CD4-positive, alpha-beta T cell treated with Interleukin-4 for 4 hours (primary cell): ENCODE results near the gene AVP.

ENCODE experiments used
- DNase-seq: peaks from one replicate; pipeline ENCODE4 v3.0.0-alpha.2; 2020

The AVP gene

DNA sequence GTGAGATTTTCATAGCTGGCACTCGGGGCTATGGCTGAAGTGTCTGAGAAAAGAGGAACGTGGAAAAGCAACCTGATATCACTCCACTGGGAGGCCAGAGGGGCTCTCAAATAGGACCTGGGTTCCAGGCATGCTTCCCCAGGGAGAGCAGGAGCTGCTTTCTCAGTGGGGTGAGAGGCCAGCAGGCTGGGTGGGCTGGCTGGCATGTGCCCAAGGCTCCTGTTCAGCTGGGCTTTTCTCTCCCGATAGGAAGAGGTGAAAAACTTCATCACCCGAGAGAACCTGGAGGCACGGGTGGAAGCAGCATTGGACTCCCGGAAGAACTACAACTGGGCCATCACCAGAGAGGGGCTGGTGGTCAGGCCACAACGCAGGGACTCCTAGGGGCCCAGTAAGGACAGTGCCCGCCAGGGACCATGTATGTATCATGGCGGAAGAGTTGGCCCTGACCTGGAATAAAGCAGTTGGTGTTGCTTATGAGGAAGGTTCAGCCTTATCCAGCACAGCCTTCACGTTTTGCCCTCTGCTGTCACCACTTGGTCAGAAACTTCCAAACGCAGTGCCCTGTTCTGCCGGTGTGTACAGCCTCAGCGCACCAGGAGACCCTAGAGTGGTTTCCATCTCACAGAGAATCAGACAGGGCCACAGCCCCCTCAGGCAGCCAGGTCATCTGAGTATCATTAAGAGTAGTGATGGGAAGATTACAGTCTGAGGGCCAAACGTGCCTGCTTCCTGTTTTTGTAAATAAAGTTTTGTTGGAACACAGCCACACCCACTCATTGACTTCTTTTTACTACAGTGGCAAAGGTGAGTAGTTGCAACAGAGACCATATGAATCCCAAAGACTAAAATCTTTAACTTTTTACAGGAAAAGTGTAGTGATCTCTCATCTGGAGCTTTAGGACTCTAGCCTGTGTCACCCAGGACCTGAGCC is 36.8 kb downstream of the AVP start:
- DNase-seq, result no peak

DNA sequence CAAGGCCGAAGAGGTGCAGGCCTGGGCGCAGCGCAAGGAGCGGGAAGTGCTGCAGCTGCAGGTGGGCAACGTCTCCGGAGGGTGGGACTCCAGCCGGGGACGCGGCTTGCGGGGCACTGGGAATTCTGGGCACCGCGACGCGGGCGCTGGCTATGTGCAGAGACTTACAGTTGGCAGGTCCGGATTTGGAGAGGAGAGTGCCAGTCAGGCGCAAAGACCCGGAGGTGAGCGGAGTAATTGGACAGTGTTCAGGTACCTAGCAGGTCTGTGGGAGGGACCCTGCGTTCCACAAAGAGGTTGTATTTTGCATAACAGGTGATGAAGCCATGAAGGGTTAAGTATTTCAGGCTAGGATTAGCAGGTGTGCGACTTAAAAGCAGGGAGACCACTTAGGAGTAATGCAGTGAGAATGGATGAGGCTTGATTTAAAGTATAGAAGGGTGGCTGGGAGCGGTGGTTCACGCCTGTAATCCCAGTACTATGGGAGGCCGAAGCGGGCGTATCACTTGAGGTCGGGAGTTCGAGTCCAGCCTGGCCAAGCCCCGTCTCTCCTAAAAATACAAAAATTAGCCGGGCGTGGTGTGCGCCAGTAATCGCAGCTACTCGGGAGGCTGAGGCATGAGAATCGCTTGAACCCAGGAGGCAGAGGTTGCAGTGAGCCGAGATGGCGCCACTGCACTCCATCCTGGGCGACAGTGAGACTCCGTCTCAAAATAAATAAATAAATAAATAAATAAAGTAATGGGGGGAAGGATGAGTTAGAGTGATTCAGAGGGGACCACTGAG is 37.7 kb downstream of the AVP start:
- no peak for DNase-seq

- peak; percentile 71 for DNase-seq
Measured at GRCh38 chr20:3045816-3046676, 38.5 kb downstream of the AVP start, which contains the start of gene MRPS26. MRPS26 (plus strand) TSS chr20:3046052; CDS start chr20:3046069, 17 bp downstream.

GRCh38 chr20:3045042-3045815 is 39.3 kb downstream of the AVP start:
- peak; percentile 43 for DNase-seq

DNA sequence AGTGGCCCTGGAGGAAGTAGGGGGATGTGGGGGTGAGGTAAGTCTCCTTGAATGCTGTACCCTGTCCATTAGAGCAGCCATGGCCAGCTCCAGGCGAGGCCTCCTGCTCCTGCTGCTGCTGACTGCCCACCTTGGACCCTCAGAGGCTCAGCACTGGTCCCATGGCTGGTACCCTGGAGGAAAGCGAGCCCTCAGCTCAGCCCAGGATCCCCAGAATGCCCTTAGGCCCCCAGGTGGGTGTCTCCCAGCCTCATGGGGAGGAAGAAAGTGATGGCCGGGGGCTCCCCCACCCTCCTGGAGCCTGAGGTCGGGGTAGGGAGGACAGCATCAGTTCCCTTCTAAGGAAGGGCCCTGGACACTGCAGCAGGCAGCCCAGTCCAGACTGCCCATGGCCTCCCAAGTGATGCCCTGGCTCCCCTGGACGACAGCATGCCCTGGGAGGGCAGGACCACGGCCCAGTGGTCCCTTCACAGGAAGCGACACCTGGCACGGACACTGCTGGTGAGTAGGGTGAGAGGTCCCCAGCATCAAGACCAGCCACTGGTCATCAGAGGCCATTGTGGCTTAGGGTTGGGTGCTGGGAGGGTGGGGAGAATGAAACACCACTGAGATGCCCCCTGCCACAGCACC is 40.1 kb downstream of the AVP start:
- no peak for DNase-seq

GRCh38 chr20:3043322-3043721 is 41.2 kb downstream of the AVP start, which contains the start of gene GNRH2:
GNRH2 (plus strand) TSS chr20:3043622; CDS start chr20:3044415, 793 bp downstream.
- no peak for DNase-seq

DNA sequence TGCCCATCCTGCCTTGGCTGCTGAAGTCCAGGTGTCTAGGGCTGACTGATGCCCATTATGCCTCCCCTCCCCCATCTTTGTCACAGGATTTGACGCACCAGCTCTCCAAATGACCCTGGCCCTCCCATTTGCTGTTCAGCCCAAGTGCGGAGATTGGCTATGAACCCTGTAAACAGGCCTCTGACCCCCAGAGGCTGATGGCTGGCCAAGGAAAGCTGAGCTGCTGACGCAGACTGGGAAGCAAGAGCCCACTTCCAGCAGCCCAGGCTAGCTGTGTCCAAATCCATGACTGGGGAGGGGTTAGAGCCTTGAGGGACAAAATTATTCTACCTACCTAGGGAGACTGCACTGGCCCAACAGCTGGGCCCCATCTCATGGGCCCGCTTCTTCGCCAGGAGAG is 41.9 kb downstream of the AVP start:
- no peak for DNase-seq

- no peak for DNase-seq
Measured at GRCh38 chr20:3041854-3042409, 42.6 kb downstream of the AVP start.

- no peak for DNase-seq
Measured at GRCh38 chr20:3040086-3040485, 44.4 kb downstream of the AVP start.

- no peak for DNase-seq
Measured at GRCh38 chr20:3039426-3039825, 45.1 kb downstream of the AVP start.

- DNase-seq, result no peak
Measured at GRCh38 chr20:3038454-3038853, 46.1 kb downstream of the AVP start.

DNA sequence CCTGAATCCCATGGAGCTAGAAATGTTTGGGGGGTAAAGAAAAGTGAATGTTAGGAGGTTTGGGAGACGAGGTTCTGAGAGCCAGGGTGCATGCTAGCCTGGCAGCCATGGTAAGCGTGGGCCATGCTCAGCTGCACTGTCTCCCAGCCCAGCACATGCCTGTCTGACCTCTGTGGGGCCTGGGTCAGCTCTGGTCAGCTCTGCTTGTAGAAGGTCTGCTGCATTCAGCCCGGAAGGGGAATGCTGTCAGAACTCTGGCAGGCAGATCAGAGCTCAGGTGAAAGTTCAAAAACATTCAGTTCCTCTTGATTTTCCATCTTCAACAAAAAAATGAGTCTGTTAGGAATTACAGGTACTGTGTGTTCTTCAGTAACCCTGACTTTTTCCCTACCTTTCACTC is 46.9 kb downstream of the AVP start:
- DNase-seq, result no peak

- no peak for DNase-seq
Measured at GRCh38 chr20:3032624-3033023, 51.9 kb downstream of the AVP start.
